ENCODE data around the gene COL20A1.

Gene COL20A1

DNA sequence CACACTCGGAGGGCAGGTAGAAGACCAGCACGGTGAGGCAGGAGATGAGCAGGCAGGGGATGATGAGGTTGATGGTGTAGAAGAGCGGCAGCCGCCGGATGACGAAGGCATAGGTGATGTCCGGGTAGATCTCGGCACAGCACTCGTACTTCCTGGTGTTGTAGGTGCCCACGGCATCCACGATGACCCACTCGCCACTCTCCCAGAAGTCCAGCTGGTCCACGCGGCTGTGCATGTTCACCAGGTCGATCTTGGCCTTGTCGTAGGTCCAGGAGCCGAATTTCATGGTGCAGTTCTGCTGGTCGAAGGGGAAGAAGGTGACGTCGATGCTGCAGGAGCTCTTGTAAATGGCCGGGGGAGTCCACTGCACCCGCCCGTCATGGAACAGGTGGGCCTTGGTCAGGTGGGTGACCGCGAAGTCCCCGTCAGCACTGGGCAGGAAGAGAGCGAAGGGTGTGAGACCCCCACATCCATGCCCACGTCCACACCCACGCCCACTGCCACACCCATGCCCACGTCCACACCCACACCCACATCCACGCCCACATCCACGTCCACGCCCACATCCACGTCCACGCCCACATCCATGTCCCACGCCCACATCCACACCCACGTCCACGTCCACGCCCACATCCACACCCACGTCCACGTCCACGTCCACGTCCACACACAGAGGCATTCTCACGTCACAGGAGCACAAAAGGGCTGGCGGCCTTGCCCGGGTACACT is 57.8 kb downstream of the COL20A1 start:
- DNase-seq (ENCODE audit: low spot score): no peak

DNA sequence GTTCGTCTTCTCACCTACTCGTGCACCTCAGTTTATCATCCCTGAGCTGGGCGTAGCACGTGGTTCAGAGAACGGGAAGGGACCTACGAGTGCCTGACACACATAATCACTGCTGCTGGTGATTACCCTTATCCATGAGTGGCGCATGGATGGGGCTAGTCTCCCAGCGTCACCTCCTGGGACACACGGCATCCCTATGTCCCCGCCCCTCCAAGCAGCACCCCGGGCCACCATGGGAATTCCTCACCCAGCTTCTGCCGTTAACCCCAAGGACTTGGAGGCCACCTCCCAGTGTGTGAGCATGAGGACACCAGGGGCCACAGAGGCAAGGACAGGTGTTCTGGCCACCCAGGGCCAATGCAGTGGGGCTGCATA is 58.3 kb downstream of the COL20A1 start:
- no peak for DNase-seq (ENCODE audit: low spot score)

DNA sequence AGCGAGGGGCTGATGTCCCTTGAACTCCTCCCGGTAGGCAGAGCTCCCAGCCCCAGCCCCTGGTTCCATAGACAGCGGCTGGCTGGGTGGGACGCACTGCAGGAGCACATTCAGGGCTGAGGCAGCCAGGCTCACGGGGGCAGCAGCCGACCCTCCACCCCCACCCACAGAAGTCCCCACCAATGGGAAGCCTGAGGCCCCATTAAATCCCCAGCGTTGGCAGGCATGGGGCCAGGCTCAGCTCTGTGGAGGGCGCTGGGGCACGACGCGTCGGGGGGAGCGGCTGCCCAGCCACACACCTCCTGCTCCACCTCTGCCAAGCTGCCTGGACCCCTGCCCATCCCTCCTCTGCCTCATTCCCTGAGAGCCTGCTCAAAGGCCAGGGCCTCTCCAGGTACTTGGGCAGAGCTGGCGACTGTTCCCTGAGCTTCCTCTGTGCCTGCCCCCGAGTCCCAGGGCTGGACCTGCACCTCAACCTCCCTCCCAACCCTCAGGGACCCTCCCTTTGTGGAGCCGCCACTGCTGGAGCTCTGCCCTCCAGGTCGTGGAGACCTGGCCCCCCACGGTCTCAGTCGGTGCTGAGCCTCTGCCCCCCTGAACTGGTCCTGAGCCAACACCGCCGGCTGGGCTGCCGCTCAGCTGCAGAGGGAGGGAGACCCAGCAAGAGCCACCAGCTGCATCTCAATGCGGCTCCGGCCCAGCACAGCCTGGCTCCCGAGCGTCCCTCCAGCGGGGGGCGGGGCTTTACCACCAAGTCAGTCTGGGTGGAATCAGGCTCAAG is 59.0 kb downstream of the COL20A1 start:
- DNase-seq (ENCODE audit: low spot score): no peak

DNA sequence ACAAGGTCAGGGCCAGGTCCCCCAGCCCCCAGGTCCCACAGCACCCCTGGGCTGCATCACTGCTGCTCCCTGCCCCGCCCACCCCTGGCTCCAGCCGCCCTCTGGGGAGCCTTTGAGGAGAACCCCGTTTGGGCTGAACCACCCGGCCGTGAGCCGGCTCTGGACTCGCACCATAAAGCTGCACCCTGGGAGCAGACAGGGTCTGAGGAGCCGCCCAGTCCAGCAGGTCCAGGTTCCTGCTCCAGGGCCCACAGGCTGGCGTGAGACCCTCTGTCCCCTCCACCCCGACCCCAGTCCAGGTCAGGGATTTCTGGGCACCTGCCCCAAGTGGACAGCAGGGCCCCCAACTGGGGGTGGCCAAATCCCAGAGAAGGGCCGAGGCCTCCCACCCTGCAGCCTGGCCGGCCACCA is 59.8 kb downstream of the COL20A1 start:
- no peak for DNase-seq (ENCODE audit: low spot score)

DNA sequence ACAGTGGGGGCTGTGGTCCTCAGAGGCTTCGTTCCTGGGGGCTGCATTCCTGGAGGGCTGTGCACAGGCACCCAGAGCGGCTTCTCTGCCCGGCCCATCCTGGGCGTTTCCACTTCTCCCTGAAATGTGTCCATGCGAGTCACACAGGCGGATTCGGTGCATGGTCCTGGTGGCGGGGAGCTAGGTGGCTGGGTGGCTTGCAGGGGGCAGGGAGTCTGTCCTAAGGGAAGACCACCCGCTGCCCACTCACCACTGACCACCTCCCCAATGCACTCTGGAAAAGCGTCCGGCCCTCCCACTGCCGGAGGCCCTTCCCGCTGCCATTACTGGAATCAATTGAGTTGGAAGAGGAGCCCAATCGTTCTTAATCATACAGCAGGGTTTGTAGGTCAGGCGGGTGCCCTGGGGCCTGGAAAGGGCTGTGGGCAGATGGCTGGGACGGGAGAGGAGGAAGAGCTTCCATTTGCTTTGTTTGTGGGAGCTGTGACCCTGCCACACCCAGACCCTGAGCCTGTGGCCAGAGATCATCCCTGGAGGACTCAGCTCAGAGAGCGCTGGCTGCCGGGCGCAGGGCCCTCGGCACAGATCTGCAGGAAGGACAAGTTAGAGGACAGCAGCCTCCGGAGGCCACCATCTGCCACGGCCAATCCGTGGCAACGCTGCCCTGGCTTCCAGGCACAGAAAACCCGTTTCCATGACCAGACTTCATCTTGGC is 61.8 kb downstream of the COL20A1 start:
- DNase-seq (ENCODE audit: low spot score): no peak

DNA sequence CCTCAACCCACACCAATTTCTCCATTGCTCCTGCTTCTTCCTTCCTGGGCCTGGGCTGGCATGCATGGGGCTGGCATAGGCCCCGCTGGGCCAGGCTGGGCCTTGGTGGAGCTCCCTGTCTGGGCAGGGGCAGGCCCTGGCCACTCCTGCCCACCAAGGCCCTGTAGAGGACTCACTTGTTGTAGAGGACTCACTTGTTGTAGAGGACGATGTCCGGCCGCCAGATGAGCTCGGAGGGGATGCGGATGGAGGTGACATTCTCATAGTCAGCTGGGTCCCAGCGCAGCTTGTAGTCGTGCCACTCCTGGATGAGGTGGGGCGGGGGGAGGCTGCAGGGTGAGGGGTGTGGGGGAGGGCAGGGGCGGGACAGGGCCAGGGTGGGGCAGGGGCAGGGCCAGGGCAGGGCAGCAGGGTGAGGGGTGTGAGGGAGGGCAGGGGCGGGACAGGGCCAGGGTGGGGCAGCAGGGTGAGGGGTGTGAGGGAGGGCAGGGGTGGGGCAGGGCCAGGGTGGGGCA is 62.9 kb downstream of the COL20A1 start:
- no peak for DNase-seq (ENCODE audit: low spot score)

DNA sequence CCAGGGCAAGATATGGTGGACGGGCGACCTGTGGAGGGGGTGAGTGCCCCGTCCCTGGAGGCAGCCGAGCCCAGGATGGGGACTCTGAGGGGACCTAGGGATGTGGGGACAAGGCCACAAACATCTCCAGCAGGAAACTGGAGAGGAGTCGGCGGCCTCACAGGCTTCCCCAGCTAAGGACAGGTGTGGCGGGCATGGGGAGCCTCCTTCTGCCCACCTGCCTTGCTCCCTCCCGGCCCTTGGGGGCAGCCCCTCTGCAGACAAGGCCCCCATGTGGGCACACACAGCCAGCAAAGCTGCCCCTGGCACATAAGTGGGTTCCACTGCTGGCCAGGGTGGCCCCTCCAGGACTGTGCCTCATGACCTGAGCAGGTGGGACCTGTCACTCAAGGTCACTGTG is 63.5 kb downstream of the COL20A1 start:
- no peak for DNase-seq (ENCODE audit: low spot score)

DNA sequence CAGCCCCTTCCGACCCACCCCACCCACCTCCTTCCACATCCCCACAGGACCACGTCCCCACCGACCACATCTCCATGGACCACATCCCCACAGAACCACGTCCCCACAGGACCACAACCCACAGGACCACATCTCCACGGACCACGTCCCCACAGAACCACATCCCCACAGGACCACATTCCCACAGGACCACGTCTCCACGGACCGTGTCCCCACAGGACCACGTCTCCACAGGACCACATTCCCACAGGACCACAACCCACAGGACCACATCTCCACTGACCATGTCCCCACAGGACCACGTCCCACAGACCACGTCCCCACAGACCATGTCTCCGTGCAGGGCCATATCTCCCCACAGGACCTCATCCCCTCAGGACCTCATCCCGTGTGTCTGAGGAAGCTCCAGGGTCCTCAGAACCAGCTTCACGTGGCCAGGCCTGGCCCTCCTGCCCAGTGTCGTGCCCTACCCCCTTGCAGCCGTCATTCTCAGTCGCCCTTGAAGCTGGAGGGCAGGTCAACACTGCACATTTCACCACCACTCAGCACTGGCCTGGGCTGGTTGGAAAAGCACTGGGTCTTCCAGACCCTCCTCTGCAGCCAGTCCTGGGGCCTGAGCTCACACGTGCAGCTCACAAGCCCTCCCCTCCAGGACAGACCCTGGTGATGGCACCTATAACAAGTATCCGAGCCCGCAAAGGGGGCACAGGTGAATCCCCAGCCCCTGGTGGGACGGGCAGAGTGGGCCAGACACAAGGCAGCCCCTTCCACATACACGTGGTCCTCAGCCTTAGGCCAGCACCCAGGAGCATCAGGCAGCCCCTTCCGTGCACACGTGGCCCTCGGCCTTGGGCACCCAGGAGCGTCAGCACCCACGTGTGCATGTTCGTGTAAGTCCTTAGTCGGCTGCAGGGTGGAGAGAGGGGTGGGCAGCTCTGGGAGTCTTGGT is 64.2 kb downstream of the COL20A1 start:
- no peak for DNase-seq (ENCODE audit: low spot score)

DNA sequence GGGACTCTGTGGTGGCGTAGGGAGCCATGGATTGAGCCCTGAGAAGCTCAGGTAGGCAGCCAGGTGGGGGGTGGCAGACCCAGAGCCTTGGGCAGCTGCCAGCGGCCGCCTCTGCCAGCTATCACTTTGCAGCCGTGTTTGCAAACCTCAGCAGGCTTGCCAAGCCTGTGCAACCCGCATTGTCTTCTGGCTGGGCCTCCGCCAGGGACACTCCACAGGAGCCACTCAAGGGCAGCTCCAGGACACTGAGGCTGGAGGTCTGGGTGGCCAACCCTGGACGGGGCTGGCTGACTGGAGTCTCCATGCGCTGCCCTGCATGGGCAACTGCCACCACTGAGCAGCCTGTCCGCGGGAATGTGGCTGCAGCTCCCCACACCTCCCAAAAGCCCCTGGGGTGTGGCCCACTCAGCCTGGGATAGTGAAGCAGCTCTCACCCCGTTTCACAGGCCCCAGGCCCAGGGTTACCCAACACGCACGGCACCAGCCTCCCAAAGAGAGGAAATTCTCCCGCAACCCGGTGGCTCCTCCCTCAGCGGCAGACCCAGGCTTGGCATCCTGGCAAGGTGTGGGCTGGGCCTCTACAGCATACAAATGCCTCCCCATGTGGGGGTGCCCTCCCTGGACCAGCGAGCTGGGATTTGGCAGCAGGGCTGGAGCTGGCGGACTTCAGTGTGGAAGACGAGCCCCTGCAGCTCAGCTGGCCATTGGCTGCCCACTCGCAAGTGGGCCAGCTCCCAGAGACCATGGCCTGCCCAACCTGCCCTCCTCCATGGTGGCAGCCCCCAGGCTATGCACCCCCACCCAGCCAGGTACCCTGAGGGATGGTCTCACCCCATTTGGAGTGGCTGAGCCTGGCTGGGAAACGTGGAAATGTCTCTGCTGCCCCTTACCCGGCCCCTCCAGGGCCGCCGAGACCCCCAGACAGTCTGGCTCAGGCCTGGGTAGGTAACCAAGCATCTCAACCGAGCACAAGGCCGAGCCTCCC is 65.2 kb downstream of the COL20A1 start:
- no peak for DNase-seq (ENCODE audit: low spot score)

DNA sequence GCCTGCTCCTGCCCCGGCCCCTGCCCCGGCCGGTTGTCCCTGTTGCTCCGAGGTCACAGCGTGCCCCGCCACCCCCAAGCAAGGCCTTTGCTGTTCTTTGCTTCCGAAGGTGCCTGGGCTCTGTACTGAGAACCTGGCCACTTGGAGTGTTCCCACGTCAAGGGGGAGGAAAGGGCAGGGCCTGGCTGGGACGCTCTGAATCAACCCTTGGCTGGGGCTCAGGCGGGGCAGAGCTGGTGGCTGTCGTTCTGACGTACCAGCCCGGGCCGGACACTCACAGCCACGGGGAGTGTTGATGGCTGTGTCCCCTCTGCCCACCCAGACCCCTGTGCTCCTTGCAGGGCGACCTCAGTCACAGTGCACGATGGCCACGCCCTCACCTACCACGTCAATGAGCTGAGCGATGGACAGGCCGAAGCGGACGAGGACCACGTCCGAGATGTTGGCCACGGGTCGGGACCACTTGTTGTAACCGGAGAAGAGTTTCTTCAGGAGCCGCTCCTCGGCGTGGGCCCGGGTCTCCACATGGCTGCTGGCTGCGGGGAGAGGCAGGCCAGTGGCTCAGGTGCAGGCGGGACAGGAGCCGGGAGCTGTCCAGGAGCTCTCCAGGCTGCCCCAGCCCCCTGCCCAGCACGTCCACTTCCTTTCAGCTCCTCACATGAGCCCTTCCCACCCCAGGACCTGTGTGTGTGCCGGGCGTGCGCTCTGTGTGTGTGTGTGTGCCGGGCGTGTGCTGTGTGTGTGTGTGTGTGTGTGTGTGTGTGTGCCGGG is 66.4 kb downstream of the COL20A1 start:
- no peak for DNase-seq (ENCODE audit: low spot score)

DNA sequence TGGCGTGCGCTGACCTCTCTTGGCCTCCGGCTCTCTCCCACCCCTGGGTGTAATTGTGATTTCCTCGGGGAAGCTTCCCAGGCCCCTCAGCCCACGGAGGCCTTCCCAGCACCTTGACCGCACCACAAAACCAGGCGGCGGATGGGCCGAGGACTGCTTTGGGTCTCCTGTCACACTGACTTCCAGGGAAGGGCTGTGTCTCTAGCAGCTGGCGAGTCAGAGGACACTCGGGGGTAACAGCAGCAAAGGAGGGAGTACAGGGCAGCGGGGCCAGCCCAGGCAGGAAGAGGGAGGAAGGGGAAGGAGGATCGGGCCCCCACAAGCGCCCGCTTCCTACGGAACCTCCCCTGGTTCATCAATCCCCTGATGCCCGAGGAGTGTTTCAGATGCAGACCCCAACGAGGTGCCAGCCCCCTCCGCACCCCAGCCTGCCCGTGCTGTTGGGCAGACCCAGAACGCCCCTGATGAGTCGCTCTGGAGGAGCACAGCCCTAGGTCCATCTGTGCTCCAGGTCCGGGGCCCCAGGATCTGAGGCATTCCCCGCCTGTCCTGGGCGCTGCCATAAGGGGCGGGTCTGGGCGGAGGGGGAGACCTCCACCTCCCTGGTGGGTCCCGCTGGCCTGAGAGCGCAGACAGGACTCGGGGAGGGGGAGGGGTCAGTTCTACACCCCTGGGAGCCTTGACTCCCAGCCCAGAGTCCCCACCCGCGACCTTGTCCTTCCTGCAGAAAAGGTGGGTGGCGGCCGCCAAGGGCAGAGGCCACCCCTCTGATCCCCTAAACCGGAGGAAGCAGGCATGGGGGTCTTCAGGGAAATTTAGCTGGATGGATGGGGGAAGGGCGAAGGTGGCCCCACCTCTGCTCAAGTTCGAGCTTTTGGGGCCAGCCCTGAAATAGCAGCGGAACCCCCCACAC is 67.2 kb downstream of the COL20A1 start:
- no peak for DNase-seq (ENCODE audit: low spot score)

DNA sequence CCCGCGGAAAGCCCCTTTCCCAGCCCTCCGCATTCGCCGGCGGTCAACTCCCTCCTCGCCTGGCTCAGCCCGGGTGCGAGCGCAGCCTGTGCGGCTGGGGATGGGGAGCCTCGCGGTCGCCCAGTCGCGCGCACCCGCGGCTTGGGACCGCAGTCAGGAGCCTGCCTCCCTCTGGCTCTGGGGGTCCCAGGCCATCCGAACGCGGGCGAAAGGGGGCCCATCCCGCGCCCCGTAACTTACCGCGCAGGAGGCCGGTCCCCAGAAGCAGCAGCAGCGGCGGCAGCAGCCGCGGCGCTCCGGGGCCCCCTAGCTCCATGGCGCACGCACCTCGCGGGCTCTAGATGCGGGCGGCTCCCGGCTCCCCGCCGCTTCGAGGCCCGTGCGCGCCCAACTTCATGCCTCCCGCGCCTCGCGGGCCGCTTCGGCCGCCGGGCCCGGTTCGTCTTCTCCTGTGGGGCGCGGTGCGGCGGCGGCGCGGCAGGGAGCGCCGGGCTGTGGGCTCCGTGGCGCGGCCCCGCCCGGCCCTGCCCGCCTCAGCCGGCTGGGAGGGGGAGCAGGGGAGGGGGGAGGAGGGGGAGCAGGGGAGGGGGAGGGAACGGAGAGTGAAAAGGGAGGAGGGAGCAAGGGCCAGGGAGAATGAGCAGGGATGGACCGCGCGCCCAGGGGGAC is 68.0 kb downstream of the COL20A1 start, which contains the start of gene CHRNA4:
CHRNA4 (minus strand) TSS at position 500 of the 669 bp plus-strand sequence; CDS start at position 316, 184 bp downstream.
- DNase-seq (ENCODE audit: low spot score): no peak

DNA sequence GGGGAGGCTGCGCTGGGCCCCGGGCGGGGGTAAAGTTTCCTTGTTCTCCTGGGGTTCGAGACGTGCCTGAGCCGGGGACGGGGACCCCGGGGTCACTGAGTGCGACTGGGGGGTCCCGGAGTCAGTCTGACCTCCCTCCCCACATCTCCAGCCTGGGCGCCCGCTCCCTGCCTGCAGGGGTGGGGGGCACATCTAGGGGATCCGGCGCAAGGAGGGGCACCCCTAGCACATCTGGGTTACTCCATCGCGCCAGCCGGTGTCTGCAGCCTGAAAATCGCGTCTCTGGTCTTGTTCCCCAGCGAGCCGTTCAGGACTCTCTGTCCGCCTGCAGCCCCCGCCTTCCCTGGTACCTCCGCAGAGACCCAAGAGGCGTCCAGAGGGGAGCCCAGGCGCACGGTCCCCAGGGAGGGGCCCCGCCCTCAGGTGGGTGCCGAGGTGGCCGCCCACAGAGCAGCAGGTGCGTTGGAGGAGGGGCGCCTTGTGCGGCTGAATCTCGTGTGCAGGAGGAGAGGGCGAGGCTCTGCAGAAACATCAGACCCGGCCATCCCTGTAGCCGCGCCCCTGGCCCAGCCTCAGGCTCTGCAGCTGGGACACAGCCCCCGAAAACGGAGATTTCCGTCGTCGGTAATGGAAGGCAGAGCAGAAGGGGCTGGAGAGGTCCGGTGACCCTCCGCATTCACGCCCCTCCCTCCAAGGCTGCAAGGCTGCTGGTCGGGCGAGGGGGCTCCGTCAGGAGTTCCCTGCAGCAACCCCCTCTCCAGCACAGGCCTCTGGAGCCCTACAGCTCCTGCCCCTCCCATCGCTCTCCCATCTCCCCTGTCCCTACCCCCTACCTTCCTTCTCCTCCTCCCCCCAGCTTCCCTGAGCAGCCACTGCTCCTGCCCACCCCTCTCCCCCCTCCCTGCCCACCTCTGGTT is 68.8 kb downstream of the COL20A1 start:
- no peak for DNase-seq (ENCODE audit: low spot score)

DNA sequence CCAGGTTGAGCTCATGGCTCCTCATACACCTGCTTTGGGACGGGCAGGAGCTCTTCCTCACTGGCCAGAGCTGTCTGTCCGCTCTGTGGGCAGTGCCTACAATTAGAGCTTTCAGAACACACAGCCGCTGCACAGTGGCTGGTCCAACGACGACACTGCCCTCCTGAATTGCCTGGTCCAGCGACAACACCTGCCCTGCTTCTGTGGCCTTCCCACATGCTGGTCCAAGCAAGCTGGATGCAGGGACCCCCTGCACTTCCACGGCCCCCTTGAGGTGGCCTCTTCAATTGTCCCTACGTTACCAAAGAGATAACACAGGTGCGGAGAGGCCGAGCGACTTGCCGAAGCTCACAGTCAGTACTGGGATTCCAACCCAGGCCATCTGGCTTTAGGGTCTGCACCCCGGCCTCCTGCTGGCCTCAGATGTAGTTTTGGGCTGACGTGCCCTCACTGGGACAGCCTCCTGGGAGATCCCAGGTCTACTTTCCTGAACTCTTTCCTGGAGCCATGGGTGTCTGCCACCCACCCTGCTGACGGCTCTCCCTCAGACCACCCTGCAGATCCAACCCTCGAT is 69.5 kb downstream of the COL20A1 start:
- DNase-seq (ENCODE audit: low spot score): no peak

DNA sequence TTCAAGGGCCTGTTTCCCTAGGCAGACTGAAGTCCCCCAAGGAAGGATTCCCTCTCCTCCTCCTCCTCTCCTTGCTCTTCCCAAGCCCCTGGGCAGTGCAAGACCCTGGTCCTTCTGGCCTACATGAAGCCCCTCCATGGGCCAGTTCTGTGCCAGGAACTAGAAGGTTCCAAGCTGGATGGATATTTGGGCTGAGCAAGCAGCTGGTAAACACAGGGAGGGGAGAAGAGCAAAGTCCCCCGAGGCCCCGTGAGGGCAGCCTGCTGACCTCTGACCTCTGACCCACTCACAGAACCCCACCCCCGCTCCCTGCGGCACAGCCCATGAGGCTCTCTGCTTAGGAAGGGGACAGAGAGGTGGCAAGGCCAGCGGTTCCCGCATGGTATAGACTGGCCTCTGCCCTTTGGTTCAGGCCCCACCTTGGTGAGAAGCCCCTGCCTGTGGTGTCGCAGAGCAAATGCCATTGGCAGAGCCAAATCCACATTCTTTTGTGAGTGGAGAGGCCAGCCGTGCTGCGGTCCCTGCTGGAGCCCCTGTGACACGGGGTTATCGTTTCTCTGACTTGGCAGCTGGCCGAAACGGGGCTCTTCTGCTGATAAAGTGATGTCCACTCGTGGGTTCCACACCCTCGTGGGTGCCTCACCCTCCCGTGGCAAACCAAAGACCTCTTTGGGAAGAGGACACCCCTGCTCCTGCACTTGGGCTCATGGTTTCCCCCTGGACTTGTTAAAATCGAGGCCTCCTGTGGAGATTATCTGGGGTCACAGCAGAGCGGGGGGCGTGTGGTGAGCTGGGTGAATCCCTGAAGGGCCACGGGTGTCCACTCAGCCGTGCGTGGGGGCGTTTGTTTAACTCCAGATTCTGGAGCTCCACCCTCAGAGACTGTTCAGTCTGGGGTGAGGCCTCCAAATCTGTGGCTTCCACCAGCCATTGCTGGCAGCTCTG is 70.3 kb downstream of the COL20A1 start:
- DNase-seq (ENCODE audit: low spot score): no peak
